HEK293 (cell line): ENCODE measurements around the gene NRP1.

Source experiments
- CTCF ChIA-PET: fragments of 350-600 bp; formaldehyde crosslinking; extraction: SDS; loops from one replicate; lab custom pipeline; 2021; ENCODE audit warnings: antibody characterized with exemption; lab: Yijun Ruan, JAX
- POLR2A ChIA-PET: fragments of 300-600 bp; formaldehyde crosslinking; extraction: SDS; loops from one replicate; lab custom pipeline; 2020; ENCODE audit warnings: antibody characterized with exemption, inconsistent platforms; lab: Yijun Ruan, JAX
- H3K27ac ChIP-seq: fragments of 200-500 bp; sonication (Bioruptor generic); 2 replicates; pipeline ENCODE4 v1.5.1; 2014; ENCODE audit warnings: low read depth, low read length, control low read depth, inconsistent platforms; ENCODE audit errors: extremely low read depth
- H3K36me3 ChIP-seq, 2 experiments: fragments of 200-500 bp in 1 of 2; sonication (Bioruptor generic) in 1 of 2; 1 replicate in 1 of 2; 2 replicates in 1 of 2; pipeline ENCODE4 v1.5.1; 2014 to 2017; ENCODE audit warnings: inconsistent platforms in 2 of 2, low read length in 2 of 2; ENCODE audit not compliant: control insufficient read depth in 2 of 2, insufficient read depth in 1 of 2
- H3K4me1 ChIP-seq: fragments of 200-500 bp; sonication (Bioruptor generic); 2 replicates; pipeline ENCODE4 v1.5.1; 2014; ENCODE audit warnings: mild to moderate bottlenecking, low read length, inconsistent platforms; ENCODE audit not compliant: control insufficient read depth, insufficient read depth
- H3K4me3 ChIP-seq: 2 replicates; pipeline ENCODE4 v1.5.1; 2011; ENCODE audit warnings: low read depth, mild to moderate bottlenecking, control low read depth, low read length, moderate library complexity
- H3K9me3 ChIP-seq: fragments of 200-500 bp; sonication (Bioruptor generic); 2 replicates; pipeline ENCODE4 v1.5.1; 2014; ENCODE audit warnings: low read depth, low read length, inconsistent platforms; ENCODE audit not compliant: control insufficient read depth, insufficient read depth
- IKZF3 ChIP-seq: fragments of 450-650 bp; IDR thresholded peaks from 2 replicates; pipeline ENCODE4 v1.5.0; 2018; ENCODE audit warnings: missing biosample characterization, mild to moderate bottlenecking, missing genetic modification characterization, moderate library complexity
- KLF10 ChIP-seq: fragments of 450-650 bp; IDR thresholded peaks from 2 replicates; pipeline ENCODE4 v1.5.1; 2018; ENCODE audit warnings: missing biosample characterization, mild to moderate bottlenecking, missing genetic modification characterization
- TRIM28 ChIP-seq: IDR thresholded peaks from 2 replicates; pipeline ENCODE4 v1.6.1; 2011; ENCODE audit warnings: low read length, control low read depth, borderline replicate concordance
- ZBTB7A ChIP-seq: fragments of 450-650 bp; formaldehyde crosslinking; IDR thresholded peaks from 2 replicates; pipeline ENCODE4 v1.5.1; 2016; ENCODE audit warnings: low read depth, missing biosample characterization, missing genetic modification characterization
- ZNF133 ChIP-seq: fragments of 450-650 bp; formaldehyde crosslinking; IDR thresholded peaks from 2 replicates; pipeline ENCODE4 v1.5.1; 2016; ENCODE audit warnings: missing biosample characterization, missing genetic modification characterization
- ZNF169 ChIP-seq: fragments of 450-650 bp; formaldehyde crosslinking; IDR thresholded peaks from 2 replicates; pipeline ENCODE4 v1.5.1; 2016; ENCODE audit warnings: missing biosample characterization, missing genetic modification characterization
- ZNF184 ChIP-seq: fragments of 450-650 bp; IDR thresholded peaks from 2 replicates; pipeline ENCODE4 v1.5.1; 2018; ENCODE audit warnings: missing biosample characterization, mild to moderate bottlenecking, missing genetic modification characterization
- ZNF394 ChIP-seq: fragments of 450-650 bp; formaldehyde crosslinking; IDR thresholded peaks from 2 replicates; pipeline ENCODE4 v1.5.1; 2016; ENCODE audit warnings: missing biosample characterization, missing genetic modification characterization, mild to moderate bottlenecking, moderate library complexity, borderline replicate concordance
- ZNF433 ChIP-seq: fragments of 450-650 bp; formaldehyde crosslinking; IDR thresholded peaks from 2 replicates; pipeline ENCODE4 v1.5.1; 2016; ENCODE audit warnings: missing biosample characterization, missing genetic modification characterization, low read depth
- ZNF600 ChIP-seq: fragments of 450-650 bp; formaldehyde crosslinking; IDR thresholded peaks from 2 replicates; pipeline ENCODE4 v1.5.1; 2016; ENCODE audit warnings: missing biosample characterization, missing genetic modification characterization
- ZNF610 ChIP-seq: fragments of 450-650 bp; formaldehyde crosslinking; IDR thresholded peaks from 2 replicates; pipeline ENCODE4 v1.5.1; 2016; ENCODE audit warnings: missing biosample characterization, missing genetic modification characterization, borderline replicate concordance
- ZNF629 ChIP-seq: fragments of 450-650 bp; formaldehyde crosslinking; IDR thresholded peaks from 2 replicates; pipeline ENCODE4 v1.5.1; 2017; ENCODE audit warnings: missing biosample characterization, missing genetic modification characterization
- ZNF768 ChIP-seq: fragments of 450-650 bp; formaldehyde crosslinking; IDR thresholded peaks from 2 replicates; pipeline ENCODE4 v1.5.1; 2018; ENCODE audit warnings: missing biosample characterization, mild to moderate bottlenecking, missing genetic modification characterization
- ZNF843 ChIP-seq: fragments of 450-650 bp; formaldehyde crosslinking; IDR thresholded peaks from 2 replicates; pipeline ENCODE4 v1.5.1; 2016; ENCODE audit warnings: missing biosample characterization, missing genetic modification characterization
- TF ChIP-seq, protein P1 (sequence below): fragments of 450-650 bp; formaldehyde crosslinking; IDR thresholded peaks from 2 replicates; pipeline ENCODE4 v1.5.1; 2016; ENCODE audit warnings: missing biosample characterization, missing genetic modification characterization, low read depth
- TF ChIP-seq, protein P2 (sequence below): fragments of 450-650 bp; formaldehyde crosslinking; IDR thresholded peaks from 2 replicates; pipeline ENCODE4 v1.5.1; 2016; ENCODE audit warnings: missing biosample characterization, missing genetic modification characterization
- TF ChIP-seq, protein P3 (sequence below): fragments of 450-650 bp; formaldehyde crosslinking; IDR thresholded peaks from 2 replicates; pipeline ENCODE4 v1.5.1; 2017; ENCODE audit warnings: missing biosample characterization, missing genetic modification characterization
- TF ChIP-seq, protein P4 (sequence below): fragments of 450-650 bp; formaldehyde crosslinking; IDR thresholded peaks from 2 replicates; pipeline ENCODE4 v1.5.1; 2016; ENCODE audit warnings: missing biosample characterization, missing genetic modification characterization
- TF ChIP-seq, protein P5 (sequence below): fragments of 450-650 bp; formaldehyde crosslinking; IDR thresholded peaks from 2 replicates; pipeline ENCODE4 v1.5.1; 2016; ENCODE audit warnings: missing biosample characterization, missing genetic modification characterization

The NRP1 gene

DNA sequence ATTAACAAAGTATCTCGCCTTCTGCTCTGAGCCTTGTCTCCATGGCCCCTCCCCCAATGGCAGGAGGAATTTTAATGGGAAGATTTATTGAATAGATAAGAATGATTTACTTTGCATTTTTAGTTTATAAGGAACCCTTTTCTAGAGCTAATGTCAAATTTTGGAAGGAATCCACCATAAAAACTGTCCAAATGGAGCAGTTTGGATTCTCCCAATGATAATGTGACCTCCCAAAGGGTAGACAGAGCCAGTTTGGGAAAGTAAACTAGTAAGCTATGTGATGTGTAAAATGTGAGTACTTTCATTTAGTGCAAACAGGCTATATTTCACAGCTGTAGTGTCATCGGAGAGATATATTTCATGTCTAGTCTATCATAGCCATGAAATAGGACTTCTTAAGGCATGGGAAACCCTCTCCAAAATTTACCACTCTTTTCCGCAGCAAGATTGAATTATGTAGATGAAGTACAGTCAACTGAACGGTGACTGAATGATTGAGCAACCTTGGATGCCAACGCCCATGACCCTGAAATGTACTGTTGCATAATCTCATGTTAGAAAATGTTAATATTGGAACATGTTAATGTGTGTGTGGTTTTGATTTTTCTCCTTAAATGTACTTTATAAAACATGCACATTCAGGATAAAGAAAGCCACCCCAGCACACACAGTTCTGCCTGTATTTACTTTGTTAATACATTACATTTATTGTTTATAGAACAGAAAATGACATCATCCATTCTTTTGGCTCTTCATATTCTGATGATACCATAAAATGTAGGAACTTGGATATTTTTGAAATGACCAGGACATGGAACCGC lies 140.6 kb downstream of the NRP1 start:
- POLR2A ChIA-PET, result interaction anchor here (0.7 to 1.6 kb wide), 3 partner anchors 137 to 730 kb away, joined by 3 to 4 read pairs (median 3); partner anchors contain the start of gene NRP1
- H3K4me3 ChIP-seq, result no peak overlapping the region
- no peak overlapping the region for H3K27ac ChIP-seq
- H3K9me3 ChIP-seq, result no peaks in the 10 kb centered on the region
- H3K36me3 ChIP-seq, result peaks cover 3 to 22% of the 10 kb centered on the region in 2 experiments; a peak in 2 of 3 replicates
- TF ChIP-seq, protein P1, sequence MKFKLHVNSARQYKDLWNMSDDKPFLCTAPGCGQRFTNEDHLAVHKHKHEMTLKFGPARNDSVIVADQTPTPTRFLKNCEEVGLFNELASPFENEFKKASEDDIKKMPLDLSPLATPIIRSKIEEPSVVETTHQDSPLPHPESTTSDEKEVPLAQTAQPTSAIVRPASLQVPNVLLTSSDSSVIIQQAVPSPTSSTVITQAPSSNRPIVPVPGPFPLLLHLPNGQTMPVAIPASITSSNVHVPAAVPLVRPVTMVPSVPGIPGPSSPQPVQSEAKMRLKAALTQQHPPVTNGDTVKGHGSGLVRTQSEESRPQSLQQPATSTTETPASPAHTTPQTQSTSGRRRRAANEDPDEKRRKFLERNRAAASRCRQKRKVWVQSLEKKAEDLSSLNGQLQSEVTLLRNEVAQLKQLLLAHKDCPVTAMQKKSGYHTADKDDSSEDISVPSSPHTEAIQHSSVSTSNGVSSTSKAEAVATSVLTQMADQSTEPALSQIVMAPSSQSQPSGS (tag by site-specific recombination), result peak; percentile 87
- TF ChIP-seq ZNF600 (tag by site-specific recombination), result no peak
- TF ChIP-seq, protein P2, sequence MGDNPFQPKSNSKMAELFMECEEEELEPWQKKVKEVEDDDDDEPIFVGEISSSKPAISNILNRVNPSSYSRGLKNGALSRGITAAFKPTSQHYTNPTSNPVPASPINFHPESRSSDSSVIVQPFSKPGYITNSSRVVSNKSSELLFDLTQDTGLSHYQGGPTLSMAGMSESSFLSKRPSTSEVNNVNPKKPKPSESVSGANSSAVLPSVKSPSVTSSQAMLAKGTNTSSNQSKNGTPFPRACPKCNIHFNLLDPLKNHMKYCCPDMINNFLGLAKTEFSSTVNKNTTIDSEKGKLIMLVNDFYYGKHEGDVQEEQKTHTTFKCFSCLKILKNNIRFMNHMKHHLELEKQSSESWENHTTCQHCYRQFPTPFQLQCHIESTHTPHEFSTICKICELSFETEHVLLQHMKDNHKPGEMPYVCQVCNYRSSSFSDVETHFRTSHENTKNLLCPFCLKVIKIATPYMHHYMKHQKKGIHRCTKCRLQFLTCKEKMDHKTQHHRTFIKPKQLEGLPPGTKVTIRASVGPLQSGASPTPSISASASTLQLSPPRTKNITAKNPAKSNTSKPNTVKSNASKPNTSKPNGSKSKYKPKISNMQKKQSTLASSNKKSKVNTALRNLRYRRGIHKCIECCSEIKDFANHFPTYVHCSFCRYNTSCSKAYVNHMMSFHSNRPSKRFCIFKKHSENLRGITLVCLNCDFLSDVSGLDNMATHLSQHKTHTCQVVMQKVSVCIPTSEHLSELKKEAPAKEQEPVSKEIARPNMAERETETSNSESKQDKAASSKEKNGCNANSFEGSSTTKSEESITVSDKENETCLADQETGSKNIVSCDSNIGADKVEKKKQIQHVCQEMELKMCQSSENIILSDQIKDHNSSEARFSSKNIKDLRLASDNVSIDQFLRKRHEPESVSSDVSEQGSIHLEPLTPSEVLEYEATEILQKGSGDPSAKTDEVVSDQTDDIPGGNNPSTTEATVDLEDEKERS (tag by site-specific recombination), result no peak
- no peak for TF ChIP-seq ZNF394 (tag by site-specific recombination)
- TF ChIP-seq ZBTB7A (tag by site-specific recombination), result no peak
- TF ChIP-seq KLF10, result peak; percentile 5; the same call in 1 of the 2 replicates
- no peak for TF ChIP-seq TRIM28
- TF ChIP-seq, protein P3, sequence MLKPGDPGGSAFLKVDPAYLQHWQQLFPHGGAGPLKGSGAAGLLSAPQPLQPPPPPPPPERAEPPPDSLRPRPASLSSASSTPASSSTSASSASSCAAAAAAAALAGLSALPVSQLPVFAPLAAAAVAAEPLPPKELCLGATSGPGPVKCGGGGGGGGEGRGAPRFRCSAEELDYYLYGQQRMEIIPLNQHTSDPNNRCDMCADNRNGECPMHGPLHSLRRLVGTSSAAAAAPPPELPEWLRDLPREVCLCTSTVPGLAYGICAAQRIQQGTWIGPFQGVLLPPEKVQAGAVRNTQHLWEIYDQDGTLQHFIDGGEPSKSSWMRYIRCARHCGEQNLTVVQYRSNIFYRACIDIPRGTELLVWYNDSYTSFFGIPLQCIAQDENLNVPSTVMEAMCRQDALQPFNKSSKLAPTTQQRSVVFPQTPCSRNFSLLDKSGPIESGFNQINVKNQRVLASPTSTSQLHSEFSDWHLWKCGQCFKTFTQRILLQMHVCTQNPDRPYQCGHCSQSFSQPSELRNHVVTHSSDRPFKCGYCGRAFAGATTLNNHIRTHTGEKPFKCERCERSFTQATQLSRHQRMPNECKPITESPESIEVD (tag by site-specific recombination), result peak; percentile 12; the same call in 1 of the 2 replicates
- TF ChIP-seq ZNF629 (tag by site-specific recombination), result 0 out of 2 replicates have a peak, but pooled peaks have one; percentile 14
- TF ChIP-seq ZNF610 (tag by site-specific recombination), result no peak
- TF ChIP-seq ZNF184 (tag by site-specific recombination), result no peak
- TF ChIP-seq, protein P4, sequence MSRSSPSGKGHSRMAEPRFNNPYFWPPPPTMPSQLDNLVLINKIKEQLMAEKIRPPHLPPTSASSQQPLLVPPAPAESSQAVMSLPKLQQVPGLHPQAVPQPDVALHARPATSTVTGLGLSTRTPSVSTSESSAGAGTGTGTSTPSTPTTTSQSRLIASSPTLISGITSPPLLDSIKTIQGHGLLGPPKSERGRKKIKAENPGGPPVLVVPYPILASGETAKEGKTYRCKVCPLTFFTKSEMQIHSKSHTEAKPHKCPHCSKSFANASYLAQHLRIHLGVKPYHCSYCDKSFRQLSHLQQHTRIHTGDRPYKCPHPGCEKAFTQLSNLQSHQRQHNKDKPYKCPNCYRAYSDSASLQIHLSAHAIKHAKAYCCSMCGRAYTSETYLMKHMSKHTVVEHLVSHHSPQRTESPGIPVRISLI (tag by site-specific recombination), result no peak
- TF ChIP-seq ZNF133 (tag by site-specific recombination), result no peak
- TF ChIP-seq ZNF768 (tag by site-specific recombination), result no peak
- no peak for TF ChIP-seq ZNF433 (tag by site-specific recombination)
- no peak for TF ChIP-seq ZNF169 (tag by site-specific recombination)
- TF ChIP-seq IKZF3 (tag by site-specific recombination), result peak; percentile 93
- 0 out of 2 replicates have a peak, but pooled peaks have one; percentile 11 for TF ChIP-seq ZNF843
- TF ChIP-seq, protein P5, sequence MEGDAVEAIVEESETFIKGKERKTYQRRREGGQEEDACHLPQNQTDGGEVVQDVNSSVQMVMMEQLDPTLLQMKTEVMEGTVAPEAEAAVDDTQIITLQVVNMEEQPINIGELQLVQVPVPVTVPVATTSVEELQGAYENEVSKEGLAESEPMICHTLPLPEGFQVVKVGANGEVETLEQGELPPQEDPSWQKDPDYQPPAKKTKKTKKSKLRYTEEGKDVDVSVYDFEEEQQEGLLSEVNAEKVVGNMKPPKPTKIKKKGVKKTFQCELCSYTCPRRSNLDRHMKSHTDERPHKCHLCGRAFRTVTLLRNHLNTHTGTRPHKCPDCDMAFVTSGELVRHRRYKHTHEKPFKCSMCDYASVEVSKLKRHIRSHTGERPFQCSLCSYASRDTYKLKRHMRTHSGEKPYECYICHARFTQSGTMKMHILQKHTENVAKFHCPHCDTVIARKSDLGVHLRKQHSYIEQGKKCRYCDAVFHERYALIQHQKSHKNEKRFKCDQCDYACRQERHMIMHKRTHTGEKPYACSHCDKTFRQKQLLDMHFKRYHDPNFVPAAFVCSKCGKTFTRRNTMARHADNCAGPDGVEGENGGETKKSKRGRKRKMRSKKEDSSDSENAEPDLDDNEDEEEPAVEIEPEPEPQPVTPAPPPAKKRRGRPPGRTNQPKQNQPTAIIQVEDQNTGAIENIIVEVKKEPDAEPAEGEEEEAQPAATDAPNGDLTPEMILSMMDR (tag by site-specific recombination), result 0 out of 2 replicates have a peak, but pooled peaks have one; percentile 0
- CTCF ChIA-PET, result interaction anchor here (0.5 to 3.6 kb wide), 42 partner anchors 9 to 1444 kb away, joined by 3 to 24 read pairs (median 4); partner anchors contain the start of gene NRP1
- H3K4me1 ChIP-seq, result peaks cover 11% of the 10 kb centered on the region
